ENCODE results near the gene NEDD9.

Gene NEDD9

DNA sequence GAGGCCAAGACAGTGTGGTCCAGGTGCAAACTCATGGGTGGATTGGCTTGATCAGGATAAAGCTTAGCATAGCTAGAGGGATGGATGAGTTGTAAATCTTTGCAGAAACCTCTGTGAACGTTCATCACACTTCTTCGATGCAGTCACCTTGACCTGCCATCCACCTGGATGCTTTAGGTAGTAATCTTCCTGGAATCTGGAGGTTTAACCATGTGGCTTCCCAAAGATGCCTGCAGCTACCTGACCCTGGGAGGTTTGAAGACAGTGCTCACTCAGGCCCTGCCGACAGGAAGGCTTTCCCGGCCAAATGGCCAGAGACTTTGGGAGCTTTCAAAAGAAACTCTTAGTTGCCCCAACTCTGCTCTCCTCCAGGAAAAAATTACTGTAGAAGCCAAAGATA, 65.5 kb downstream of the NEDD9 start:
- H3K9me3 ChIP-seq (replicated peaks; ENCODE audit: insufficient read depth, low read length) = no peaks in the 10 kb centered on the region
- H3K9ac ChIP-seq (ENCODE audit: low read length) = no peak overlapping the region
- DNase-seq = no peak
- no peak overlapping the region for H3K4me3 ChIP-seq (ENCODE audit: low read length)
- no peak overlapping the region for H2AFZ ChIP-seq (ENCODE audit: low read length)
- H3K27me3 ChIP-seq (replicated peaks; ENCODE audit: insufficient read depth, low read length) = no peaks in the 10 kb centered on the region
- no peaks in the 10 kb centered on the region for H3K79me2 ChIP-seq (ENCODE audit: low read length)
- H3K36me3 ChIP-seq (replicated peaks; ENCODE audit: insufficient read depth, low read length) = no peaks in the 10 kb centered on the region
- H4K20me1 ChIP-seq (ENCODE audit: insufficient read depth, low read length) = no peaks in the 10 kb centered on the region
- H3K4me1 ChIP-seq (ENCODE audit: low read length) = no peaks in the 10 kb centered on the region
- H3K9me2 ChIP-seq (replicated peaks; ENCODE audit: insufficient read depth, low read length) = no peaks in the 10 kb centered on the region
- H3F3A ChIP-seq (ENCODE audit: insufficient read depth, low read length) = no peaks in the 10 kb centered on the region
- no peak overlapping the region for H3K4me2 ChIP-seq (ENCODE audit: low read depth, low read length)
- no peak overlapping the region for H3K27ac ChIP-seq (ENCODE audit: low read length)
- TF ChIP-seq EZH2 (optimal IDR thresholded peaks at IDR 0.05; ENCODE audit: low read depth, low read length) (no peak), EZH2phosphoT487 (IDR thresholded peaks at IDR 0.05; ENCODE audit: low read length) (no peak), CTCF (IDR thresholded peaks at IDR 0.05; ENCODE audit: low read length) (no peak)

DNA sequence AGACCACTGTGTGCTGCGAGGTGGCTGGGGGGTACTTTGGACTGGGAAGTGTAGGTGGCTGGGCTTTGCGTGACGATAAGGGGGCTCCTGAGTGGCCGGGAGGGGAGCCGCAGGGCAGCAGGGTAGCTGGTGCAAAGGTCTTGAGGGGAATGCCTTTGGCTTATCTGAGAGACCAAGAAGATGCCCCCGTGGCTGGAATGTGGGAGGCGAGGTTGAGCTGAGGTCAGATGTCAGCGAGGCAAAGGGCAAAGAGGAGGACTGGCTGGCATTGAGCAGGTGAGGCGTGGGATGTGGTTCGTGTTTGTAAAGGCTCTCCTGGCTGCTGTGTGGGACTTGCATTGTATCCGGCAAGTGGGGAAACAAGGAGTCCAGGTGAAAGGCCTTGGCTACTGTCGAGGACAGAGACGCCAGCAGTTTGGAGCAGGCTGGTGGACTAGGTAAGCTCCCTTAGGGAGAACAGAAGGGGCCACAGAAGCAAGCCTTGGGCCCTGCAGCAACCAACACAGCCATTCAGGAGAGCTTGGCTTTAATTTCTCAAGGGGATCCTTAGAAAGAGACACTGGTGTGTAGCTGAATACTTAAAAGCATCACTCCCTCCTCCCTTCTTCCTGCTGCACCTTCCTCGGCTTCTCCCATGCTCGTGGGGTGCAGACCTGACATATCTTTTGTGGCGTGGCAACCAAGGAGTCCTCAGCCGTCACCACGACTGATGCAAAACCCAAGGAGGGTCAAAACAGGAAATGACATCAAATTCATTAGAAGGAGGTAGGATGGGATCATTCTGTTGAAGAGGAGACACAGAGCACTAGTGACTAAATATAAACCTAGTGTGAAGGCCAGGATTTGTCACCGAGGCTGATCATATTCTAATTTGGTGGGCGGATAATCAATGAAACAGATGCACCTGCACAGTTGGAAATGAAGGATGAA, 67.5 kb downstream of the NEDD9 start:
- no peaks in the 10 kb centered on the region for H3K79me2 ChIP-seq (ENCODE audit: low read length)
- no peak overlapping the region for H3K9ac ChIP-seq (ENCODE audit: low read length)
- H3K4me1 ChIP-seq (ENCODE audit: low read length) = no peaks in the 10 kb centered on the region
- H4K20me1 ChIP-seq (ENCODE audit: insufficient read depth, low read length) = no peaks in the 10 kb centered on the region
- no peak overlapping the region for H3K27ac ChIP-seq (ENCODE audit: low read length)
- no peaks in the 10 kb centered on the region for H3K27me3 ChIP-seq (replicated peaks; ENCODE audit: insufficient read depth, low read length)
- no peak overlapping the region for H3K4me3 ChIP-seq (ENCODE audit: low read length)
- no peaks in the 10 kb centered on the region for H3K36me3 ChIP-seq (replicated peaks; ENCODE audit: insufficient read depth, low read length)
- no peaks in the 10 kb centered on the region for H3F3A ChIP-seq (ENCODE audit: insufficient read depth, low read length)
- no peak for DNase-seq
- no peak for TF ChIP-seq EZH2phosphoT487 (IDR thresholded peaks at IDR 0.05; ENCODE audit: low read length)
- TF ChIP-seq EZH2 (optimal IDR thresholded peaks at IDR 0.05; ENCODE audit: low read depth, low read length) = no peak
- no peak for TF ChIP-seq CTCF (IDR thresholded peaks at IDR 0.05; ENCODE audit: low read length)
- H3K9me3 ChIP-seq (replicated peaks; ENCODE audit: insufficient read depth, low read length) = no peaks in the 10 kb centered on the region
- no peak overlapping the region for H3K4me2 ChIP-seq (ENCODE audit: low read depth, low read length)
- no peak overlapping the region for H2AFZ ChIP-seq (ENCODE audit: low read length)
- no peaks in the 10 kb centered on the region for H3K9me2 ChIP-seq (replicated peaks; ENCODE audit: insufficient read depth, low read length)

GRCh38 chr6:11163932-11164331, 68.5 kb downstream of the NEDD9 start:
- TF ChIP-seq EZH2phosphoT487 (IDR thresholded peaks at IDR 0.05; ENCODE audit: low read length) = no peak
- TF ChIP-seq EZH2 (optimal IDR thresholded peaks at IDR 0.05; ENCODE audit: low read depth, low read length) = no peak
- no peak for TF ChIP-seq CTCF (IDR thresholded peaks at IDR 0.05; ENCODE audit: low read length)
- no peak overlapping the region for H3K4me2 ChIP-seq (ENCODE audit: low read depth, low read length)
- DNase-seq = no peak
- H3K27me3 ChIP-seq (replicated peaks; ENCODE audit: insufficient read depth, low read length) = no peaks in the 10 kb centered on the region
- no peaks in the 10 kb centered on the region for H3K36me3 ChIP-seq (replicated peaks; ENCODE audit: insufficient read depth, low read length)
- H3K9me2 ChIP-seq (replicated peaks; ENCODE audit: insufficient read depth, low read length) = no peaks in the 10 kb centered on the region
- no peak overlapping the region for H2AFZ ChIP-seq (ENCODE audit: low read length)
- no peak overlapping the region for H3K4me3 ChIP-seq (ENCODE audit: low read length)
- H3K27ac ChIP-seq (ENCODE audit: low read length) = no peak overlapping the region
- H3F3A ChIP-seq (ENCODE audit: insufficient read depth, low read length) = no peaks in the 10 kb centered on the region
- no peaks in the 10 kb centered on the region for H3K79me2 ChIP-seq (ENCODE audit: low read length)
- no peak overlapping the region for H3K9ac ChIP-seq (ENCODE audit: low read length)
- no peaks in the 10 kb centered on the region for H4K20me1 ChIP-seq (ENCODE audit: insufficient read depth, low read length)
- no peaks in the 10 kb centered on the region for H3K9me3 ChIP-seq (replicated peaks; ENCODE audit: insufficient read depth, low read length)
- H3K4me1 ChIP-seq (ENCODE audit: low read length) = no peaks in the 10 kb centered on the region

Data from MM.1S (cell line).